ENCODE results near the gene GLIS1.

GLIS1 gene

GRCh38 chr1:53473463-53473862, 265.5 kb downstream of the GLIS1 start:
- DNase-seq: no peak

- DNase-seq: no peak
These were observed 268.0 kb downstream of the GLIS1 start for GRCh38 chr1:53471000-53471399.

- no peak for DNase-seq
These were observed 268.4 kb downstream of the GLIS1 start for GRCh38 chr1:53470584-53470983.

DNA sequence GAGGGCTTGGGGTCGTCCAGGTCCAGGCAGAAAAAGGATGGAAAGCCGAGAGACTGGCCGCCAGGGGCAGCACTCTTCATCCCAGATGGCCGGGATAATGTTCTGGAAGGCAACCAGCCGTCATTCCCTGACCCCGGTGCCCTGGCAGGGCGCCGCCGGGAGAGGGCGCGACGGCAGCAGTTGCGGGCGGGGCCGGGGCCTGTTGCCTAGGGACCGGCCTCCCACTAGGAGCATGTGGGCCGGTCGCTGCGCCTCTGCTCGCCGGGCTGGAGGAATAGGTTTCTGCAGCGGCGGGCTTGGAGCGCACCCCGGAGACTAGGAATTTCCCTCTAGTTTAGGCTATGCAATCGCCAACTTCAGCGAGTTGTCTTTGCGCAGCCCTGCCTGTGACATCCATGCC, 268.8 kb downstream of the GLIS1 start:
- no peak for DNase-seq

DNA sequence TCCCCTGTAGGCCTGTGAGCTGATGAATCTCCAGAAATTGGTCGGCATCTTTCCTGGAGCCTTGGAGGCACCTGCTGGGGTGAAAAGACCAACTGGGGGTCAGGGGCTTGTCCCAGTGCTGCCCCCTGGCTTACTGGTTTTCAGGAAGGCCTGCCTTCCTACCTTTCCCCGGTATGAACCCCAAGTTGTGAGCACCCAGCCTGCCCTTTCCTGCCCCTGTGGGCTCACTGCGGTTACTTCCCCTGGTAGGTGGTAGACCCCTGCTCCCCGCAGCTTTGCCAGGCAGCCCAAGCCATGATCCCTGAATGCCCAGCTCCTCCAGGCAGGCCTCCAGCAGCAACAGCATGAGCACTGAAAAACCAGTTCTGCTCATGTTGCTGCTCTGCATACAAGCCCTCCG, 269.6 kb downstream of the GLIS1 start:
- no peak for DNase-seq

GRCh38 chr1:53468374-53468773, 270.6 kb downstream of the GLIS1 start:
- no peak for DNase-seq

DNA sequence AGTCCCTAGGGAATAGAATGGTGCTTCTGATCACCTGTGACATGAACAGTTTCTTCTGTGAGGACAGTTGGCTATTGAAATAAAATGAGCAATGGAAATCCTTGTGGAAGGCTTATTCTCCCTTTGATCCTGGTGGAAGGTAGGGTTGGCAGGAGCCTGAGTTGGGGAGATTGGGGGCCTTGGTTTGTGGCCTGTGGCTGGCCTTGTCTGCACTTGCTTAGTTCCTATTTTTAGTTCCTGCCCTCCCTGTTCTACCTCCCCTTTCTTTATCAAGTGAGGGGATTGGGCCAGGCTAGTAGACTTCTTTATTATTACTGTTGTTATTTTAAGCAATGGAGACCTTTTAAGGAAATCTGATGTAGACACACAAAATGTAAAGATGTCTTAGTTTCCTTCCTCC, 271.6 kb downstream of the GLIS1 start:
- DNase-seq: no peak

DNA sequence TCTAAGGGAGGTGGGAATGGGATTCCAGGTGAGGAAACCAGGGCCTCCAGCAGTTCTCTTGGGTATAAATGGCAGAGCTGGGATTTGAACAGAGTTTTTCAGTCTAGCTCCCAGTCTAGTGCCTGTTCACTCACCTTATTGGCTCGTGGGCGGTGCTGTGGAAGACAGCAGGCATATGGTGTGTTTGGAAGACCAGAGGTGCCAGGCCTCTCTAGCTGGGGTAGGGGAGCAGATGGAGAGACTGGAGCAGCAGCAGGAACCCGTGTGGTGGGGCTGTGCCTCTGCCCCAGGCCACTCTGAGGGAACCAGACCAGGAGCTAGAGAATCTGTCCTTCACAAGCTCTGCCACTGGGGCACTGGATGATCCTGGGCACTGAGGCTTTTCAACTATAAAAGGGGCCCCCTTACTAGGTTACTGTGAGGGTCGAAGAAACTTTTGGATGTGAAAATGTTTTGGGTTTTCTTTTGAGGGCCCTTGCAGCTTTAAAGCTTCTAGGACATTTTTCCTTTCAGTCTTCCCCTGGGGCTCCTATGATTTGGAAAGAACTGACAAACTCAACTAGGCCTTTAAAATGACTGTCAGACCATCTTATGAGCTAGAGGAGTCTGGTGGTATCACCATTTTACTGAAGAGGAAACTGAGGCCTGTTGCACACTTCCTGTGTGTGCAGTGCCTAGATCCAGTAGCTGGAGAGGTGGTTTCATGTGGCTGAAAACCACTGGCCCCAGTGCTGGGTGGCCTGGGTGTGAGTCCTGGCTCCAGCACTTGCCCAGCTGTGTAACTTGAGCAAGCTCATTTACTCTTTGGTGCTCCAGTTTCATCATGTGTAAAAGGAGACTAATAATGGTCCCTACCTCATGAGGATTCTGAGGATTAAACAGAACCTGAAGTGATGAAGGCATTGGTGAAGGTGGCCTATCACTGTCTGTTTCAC, 273.7 kb downstream of the GLIS1 start:
- DNase-seq: no peak

- DNase-seq: no peak
These were observed 274.7 kb downstream of the GLIS1 start for GRCh38 chr1:53463961-53464899.

DNA sequence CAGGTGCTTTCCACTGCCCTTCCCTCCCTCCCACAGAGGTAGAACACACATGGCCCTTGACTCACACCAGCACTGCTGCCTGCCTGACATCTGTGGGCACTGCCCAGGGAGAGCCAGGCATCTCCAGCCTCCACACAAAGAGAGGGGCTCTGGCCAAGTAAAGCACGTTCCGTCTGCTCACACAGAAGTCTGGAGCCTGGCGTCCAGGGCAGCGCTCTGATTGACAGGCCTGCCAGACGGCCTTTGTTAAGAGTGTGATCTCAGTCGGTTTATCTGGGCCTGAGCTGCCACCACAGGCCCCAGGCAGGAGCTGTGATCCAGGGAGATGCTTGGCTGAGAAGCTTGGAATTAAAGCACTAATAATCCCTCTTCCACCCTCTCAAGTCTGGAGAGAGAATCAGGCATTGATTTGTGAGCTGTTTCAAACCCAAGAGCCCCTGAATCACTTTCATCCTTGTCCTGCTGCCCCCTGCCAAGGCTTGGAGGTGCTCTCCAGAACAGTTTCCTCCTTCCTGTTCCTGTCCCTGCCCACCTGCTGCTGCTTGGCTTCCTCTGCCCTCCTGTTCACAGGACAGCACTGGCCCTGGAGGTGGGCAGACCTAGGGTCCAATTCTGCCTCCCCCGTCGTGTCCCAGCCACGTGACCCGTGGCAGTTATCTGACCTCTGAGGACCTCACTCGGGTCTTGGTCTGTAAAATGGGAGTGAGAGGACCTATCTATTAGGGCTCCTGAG, 276.0 kb downstream of the GLIS1 start:
- DNase-seq: no peak

DNA sequence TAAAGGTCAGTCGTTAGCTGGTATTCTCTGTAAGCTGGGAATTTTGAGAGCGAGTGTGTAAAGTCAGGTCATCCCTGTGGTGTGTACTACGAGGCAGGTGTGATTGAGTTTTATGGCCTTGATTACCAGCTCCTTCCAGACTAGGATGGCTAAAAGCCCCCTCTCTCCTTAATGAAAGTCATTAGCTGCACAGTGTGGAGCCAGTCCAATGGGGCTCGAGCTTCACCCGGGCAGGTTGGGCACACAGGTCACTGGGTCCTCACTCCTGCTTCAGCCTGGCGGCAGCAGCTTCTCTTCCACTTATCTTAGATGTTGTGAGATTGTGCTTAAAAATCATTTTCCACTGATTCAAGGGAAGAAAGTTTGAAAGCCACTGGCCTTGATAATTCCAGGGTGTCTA, 276.8 kb downstream of the GLIS1 start:
- DNase-seq: no peak

GRCh38 chr1:53461323-53462044, 277.5 kb downstream of the GLIS1 start:
- no peak for DNase-seq

DNA sequence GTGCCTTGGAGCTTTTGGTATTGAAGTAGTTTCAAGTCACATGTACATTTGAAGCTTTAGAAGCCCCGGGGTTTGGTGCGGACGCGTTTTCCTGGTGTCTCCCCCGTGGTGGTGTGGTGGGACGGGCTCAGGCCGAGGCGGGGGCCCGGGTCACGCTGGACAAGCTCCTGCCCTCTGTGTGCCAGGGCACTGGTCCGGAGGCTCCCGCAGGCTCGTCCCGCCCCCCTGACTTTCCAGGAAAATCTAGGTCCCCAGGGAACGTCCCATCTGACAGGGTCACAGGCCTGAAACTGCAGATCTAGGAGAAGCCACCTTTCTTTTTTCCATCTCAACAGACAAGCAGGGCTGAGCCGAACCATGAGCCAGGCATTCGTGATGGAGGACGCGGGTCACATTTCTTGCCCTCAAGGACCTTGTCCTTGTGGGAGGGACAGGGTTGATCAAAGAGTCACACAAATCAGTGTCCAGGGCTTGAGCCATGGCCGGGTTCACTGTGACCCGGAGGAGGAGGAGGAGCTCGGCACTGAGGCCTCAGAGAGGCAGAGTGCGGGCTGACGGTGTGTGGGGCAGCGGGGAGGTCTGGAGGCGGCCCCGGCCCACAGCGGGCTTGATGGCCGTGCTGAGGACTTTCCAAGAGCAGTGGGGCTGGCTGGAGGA, 278.2 kb downstream of the GLIS1 start:
- DNase-seq: no peak

DNA sequence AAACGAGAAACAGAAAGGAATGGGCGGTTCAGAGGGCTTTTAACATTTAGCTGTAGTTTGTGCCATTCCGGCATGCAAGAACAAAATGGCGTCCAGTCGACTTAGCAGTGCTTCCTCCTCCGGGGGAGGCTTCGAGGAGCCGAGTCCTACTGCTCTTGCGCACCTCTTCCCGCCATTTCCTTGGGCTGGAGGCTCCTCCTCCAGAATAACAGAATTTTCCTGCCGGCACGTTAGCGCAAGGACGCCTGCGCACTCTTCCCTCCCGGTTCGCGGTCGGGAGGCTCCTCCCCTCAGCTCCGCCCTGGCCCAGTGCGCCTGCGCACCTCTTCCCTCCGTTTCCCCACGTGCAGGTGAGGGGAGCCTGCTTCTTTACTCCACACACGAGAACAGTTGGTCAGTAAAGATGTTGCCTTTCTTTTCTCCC, 278.7 kb downstream of the GLIS1 start:
- no peak for DNase-seq

DNA sequence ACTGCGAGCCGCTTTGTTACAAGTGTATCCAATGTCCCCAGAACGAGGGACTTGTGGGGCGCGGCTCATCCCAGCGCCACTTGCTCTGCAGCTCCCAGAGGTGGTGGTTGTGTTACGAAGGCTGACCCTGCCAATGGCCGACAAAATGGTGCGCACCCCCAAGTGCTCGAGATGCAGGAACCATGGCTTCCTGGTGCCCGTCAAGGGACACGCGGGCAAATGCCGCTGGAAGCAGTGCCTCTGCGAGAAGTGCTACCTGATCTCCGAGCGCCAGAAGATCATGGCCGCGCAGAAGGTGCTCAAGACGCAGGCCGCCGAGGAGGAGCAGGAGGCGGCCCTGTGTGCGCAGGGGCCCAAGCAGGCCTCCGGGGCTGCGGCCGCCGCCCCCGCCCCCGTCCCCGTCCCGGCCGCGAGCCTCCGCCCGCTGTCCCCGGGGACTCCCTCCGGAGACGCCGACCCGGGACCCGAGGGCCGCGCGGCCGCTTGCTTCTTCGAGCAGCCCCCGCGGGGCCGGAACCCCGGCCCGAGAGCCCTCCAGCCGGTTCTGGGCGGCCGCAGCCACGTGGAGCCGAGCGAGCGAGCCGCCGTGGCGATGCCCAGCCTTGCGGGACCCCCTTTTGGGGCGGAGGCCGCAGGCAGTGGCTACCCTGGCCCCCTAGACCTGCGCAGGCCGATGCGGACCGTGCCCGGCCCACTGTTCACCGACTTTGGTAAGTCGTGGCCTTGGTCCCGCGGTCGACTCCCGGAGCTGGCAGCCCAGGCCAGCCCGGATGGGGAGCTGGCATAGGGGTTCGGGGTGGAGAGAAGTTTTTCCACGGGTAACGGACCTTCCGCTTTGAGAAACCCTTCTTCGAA, 279.4 kb downstream of the GLIS1 start, which contains the start of gene DMRTB1:
TSS of gene DMRTB1 (plus strand) at position 79 of the 855 bp plus-strand sequence. CDS start at position 134, 55 bp downstream.
- no peak for DNase-seq

- DNase-seq: no peak
These were observed 280.3 kb downstream of the GLIS1 start for GRCh38 chr1:53458634-53459033.
